Cerebellar nuclear complex (tissue), 1 donor: Measurements from ENCODE around the gene RASAL2.

ENCODE experiments used
- DNase-seq, 2 experiments: peaks; one replicate each; lab custom pipeline; 2025; lab: John Stamatoyannopoulos, UW

The RASAL2 gene

DNA sequence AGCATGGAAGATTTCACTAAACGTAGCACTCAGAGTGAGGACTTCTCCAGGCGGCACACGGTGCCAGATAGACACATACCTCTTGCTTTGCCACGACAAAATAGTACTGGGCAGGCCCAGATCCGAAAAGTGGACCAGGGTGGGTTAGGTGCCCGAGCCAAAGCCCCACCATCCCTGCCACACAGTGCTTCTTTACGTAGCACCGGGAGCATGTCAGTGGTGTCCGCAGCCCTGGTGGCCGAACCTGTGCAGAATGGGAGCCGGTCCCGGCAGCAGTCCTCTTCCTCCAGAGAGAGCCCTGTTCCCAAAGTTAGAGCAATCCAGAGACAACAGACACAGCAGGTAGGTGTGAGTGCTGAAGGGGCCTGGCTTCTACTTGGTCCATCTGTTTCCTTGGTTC is 364.3 kb downstream of the RASAL2 start:
- no peak for DNase-seq

DNA sequence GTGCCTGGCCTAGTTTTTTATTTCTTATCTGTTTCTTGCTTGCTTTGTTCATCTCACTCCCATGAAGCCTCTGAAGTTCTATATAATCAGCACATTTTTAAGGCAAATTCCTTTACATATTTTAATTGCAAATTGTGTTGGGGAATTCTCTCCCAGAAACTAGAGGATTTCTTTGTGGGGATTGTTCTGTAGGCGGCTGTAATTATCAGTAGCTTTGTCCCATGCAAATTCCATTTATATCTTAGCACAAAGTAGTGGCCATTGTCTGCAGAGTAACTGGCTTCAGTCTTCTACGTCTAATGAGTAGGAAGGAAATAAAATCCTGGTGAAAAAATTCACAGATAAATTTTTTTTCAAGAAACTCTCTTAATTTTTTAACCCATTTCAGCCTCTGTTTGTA is 367.2 kb downstream of the RASAL2 start:
- no peak for DNase-seq

DNA sequence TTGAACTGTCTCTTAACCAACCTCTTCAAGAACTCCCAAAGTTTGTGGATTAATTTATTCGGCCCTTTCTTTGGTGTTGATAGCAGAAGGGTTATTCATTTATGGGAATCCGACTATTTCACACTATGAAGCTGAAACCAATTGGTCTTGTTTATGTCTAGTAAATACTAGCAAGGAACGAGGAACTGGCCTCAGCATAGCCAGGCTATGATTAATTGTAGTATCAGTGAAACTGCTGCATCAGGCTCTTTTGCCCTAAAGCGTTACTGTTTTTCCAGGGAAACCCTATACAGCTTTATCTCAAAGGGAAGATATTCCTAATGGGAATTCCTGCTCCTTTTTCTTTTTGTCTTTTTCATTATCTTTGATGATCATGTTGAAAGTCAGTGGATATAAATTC is 367.8 kb downstream of the RASAL2 start:
- DNase-seq, result no peak

DNA sequence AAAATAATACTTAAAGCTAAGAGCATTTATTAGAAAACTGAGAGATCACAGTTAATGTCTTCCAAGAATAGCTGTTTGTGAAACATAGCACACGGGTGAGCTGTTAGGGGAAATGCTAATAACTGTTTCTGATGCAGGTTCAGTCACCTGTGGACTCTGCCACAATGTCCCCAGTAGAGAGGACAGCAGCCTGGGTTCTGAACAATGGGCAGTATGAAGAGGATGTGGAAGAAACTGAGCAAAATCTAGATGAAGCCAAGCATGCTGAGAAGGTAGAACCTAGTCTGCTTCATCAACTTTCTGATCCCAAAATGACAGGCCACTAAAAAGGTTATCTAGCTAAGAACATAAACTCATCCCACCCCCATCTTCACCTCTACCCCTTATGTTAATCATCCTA is 370.2 kb downstream of the RASAL2 start:
- DNase-seq, result no peak

DNA sequence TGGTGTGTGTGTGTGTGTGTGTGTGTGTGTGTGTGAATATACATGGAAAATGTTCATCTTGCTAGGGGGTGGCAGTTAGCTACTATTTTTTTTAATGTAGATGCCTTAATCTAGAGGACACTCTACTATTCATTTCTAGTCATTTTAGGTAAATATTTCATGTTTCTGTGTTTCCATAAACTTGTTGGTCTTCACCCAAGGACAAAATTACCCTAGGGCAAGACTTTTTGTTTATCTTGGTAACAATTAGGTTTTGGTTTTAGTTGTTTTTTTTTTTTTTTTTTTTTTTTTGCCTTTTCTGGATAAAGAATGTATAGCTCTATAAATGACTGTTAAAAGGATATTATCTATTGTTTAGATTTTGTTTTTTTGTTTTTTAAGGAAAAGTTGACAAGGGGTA is 370.7 kb downstream of the RASAL2 start:
- DNase-seq, result no peak

DNA sequence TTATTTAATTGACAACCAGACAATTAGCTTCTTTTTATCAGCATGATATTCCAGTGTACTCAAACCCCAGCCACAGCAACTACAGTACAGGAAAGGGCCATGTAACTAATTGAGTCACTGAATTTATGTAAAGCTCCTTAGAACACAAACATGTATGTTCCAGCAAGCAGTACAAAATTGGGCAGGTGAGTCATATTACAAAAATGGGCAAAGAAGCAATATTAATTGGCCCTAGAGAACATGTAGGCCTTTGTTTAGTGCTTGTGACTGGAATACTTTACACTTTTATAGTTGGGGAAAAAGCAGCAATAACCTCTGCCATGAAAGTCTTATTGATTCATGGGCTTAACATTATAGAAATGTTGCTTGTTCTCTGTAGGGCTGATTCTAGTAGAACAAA is 371.1 kb downstream of the RASAL2 start:
- DNase-seq, result no peak

DNA sequence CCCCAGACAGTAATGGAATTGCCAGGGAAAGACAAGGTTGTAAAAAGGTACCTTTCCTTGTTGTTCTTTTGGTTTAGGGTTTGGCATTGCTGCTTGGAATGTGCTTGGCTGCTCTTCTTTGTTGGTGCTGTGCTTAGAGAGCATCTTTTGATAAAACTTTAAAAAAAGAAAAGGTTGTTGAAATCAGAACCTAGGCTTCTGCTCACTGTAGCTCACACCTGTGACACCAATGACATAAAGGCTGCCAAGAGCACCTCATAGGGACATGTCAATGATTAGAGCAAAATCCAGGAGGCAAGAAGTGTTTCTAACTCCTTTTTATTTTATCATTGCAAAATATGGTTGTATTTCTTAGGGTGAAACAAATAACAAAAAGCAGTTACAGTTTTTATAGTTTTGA is 373.9 kb downstream of the RASAL2 start:
- no peak for DNase-seq

DNA sequence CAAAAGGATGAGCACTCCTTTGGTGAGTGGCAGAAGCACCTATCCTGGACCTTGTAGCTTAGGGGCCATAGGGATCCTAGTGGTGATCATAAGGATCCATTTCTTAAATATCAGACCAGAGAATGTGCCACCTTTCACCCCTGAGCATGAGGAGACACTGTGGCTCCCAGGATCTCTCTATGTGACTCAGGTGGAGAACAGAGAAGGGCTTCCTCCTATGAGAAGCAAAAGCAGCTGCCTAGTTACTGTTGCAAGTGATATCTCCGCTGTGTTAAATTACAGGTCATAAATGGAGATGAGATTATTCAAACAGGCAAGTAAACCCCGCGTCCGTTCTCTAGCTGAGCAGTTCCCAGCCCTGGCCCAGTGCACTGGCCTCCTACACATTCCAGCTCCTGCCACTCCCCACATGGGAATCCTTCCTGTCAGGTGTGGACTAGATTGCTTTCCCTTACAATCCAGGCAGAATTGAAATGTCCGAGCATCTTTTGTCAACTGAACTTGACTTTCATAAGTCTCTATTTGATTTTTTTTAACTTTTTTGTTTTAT is 376.6 kb downstream of the RASAL2 start:
- no peak for DNase-seq

DNA sequence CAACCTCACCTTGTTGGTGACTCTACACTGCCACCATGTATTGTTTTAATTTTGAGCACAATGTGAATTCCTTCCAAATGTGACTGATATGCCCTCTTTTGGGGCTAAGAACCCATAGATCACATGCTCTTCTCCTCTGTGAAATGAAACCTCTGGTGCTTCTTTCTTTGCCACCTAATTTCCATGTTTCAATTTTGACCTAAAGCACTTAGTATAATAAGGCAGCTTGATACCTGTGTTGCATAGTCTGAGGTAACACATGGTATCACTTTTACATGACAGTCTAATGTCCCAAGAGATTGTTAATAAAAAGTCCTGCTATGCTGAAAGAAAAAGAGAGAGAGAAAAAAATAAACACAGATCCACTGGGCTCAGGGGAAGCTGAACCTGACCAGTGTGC is 378.6 kb downstream of the RASAL2 start:
- DNase-seq, result no peak

DNA sequence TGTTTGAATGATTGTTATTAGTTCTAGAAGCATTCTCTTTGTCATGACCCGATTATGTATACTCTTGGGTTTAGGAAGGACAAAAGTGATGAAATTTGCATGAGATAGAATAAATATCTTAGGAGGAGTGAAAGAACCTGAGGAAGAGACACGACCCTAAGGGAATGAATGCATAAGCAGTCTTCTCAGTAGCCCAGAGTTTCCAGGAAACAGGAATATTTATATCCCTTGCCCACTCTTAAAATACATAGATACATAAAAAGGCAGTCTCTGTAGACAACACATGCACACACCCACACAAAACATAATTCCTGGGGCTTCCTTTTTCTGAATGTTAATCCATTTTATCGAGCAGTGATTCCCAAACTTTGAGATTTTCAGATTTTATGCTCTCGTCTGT is 383.5 kb downstream of the RASAL2 start:
- DNase-seq, result no peak

DNA sequence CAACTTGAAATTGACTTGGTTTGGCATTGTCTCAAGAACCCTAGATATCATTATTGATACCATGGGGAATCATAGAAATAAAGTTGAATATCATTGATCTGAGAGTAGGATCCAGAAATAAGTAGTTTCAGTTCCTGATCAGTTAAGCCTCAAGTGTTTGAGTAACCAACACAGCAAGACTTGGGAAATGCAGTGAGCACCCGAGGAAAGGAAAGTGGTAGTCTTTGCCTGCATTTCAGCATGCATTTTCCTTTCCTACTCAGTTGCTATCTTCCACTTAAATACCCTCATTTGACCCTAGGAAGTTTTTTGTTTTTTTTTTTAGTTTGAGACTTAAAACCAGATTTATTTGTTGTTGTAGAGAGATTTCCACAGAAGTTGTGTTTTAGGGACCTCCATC is 383.9 kb downstream of the RASAL2 start:
- no peak for DNase-seq

DNA sequence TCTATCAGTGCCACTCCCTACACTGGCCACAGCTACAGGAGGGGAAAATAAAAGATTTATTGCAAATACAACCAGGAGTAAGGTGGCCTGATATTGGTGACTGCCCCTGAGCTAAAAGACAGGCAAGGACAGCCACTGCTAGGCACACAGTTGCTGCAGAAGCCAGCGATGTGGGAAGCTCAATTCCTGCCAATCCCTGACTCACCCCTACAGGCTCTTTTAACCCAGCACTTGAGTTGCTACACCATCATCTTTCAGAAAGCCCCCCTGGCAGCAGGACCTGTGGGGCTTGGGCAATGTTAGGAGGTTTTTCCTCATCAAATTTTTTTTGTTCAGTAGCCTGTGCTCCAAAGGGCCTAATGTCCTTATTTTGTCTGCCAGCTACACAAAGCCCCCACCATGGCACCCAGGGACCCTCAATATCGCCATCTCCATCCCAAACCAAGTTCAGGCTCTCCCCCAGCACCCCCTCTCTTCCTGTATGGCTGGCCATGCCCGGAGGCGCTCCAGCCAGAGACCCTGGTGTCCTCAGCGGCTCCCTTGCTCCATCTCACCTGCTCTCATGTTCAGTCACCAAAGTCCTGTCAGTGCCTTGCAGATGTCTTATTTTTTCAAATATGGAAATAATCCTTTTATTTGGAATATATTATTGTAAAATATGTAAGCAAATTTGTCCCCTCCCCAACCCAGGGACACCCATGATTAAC is 389.5 kb downstream of the RASAL2 start:
- no peak for DNase-seq

DNA sequence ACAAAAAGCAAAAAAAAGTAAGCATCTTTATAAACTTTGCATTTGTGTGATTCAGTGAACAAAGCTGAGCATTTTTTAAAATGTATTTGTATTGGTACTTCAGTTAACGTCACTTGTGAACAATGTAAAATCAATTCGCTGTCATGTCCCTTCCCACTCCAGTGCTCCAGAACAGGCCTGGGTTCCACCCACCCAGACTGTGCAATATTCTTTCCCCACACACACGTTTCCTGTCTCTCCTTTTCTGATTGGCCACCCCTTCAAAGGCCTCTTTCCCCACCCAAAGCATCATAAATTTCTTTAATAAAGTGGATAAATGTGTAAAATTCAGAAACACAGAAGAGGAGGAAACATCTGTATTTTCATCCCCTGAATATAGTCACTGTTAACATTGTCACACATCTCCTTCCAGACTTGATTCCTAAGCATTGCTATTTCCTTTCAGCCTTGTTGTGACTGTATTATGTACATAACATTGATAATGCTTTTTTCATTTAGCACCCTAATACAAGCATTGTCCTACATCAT is 390.9 kb downstream of the RASAL2 start:
- no peak for DNase-seq

DNA sequence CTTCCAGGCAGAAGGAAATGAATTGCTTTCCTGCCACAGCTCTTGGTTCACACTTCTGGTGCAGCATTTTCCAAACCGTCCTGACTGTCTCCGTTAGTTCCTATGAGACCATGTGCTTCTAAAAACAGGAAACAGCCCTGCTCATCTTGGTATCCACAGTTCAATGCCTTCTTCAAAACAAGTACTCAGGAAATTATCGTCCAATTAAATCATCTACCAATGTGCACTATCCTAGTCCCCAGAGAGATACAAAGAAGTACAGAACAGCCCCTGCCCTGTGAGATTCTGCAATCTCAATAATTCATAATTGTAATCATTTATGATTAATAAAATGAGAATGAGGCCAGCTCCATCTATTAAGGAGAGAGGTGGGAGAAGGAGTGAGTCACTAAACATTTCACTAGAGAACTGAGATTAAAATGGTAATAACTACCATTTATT is 391.7 kb downstream of the RASAL2 start:
- no peak for DNase-seq

DNA sequence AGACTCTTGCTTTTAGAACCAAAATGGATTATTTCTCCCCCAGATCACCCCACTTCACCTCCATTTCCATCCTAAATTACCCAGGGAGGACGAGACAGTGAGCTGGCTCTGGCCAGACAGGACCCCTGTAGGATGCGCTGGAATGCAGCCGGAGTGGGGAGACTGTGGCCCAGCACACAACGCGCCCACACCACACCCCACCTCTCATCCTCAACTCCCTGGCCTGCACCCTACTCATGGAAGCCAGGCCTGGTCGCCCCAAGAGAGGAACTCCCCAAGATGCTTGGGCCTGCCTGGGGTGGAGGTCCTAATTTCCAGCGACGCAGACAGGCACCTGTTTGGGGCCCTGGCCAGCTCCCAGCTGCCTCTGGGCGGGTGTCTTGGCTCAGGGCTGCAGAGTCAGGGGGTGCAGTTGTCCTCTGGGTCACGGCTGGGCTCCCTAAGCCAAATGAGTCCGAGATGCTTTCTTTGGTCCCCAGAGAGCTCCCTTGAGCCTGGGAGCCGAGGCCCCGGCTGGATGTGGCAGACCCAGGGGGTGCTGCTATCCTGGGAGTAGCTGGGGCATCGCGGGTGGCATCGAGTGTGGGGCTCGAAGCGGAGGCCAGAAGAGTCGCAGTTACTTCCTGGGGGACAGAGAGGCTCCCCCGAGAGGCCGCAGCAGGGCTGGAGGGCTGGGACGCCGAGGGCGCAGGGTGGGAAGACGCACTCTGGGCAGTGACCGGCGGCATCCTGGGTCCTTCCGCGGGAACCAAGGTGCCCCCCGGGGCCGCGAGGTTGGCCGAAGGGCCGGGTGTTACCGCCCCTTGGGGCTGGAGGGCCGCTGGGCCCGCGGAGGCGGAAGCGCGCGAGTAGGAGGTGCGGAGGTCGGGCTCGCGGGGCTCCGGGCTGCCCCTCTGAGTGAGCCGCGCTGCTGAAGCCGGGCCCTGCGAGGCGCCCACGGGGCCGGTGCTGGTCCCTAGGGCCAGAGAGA is 392.5 kb downstream of the RASAL2 start:
- DNase-seq, result no peak

DNA sequence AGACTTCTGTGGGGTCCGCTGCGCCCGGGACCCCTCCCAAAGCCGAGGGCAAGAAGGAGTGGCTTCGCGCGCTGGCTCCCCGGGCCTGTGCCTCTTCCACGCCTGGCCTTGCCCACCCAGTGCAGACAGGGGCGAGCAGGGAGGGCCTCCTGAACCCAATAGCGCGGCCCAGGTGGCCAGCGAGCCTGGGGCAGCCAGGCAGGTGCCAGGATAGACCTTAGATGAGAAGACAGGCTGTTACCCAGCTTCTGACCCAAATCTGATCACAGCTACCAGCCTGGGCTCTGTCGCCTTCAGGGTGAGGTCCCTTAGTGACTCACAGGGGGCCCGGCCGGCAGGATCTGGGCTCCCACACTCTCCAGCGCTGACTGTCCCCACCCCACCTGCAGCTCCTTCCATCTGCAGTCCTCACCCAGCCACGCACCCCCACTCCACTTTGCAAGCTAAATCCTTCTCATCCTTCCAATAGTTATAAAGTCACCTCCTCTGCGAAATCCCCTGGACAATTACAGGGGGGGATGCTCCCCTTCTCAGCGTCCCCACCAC is 393.2 kb downstream of the RASAL2 start:
- DNase-seq, result no peak

DNA sequence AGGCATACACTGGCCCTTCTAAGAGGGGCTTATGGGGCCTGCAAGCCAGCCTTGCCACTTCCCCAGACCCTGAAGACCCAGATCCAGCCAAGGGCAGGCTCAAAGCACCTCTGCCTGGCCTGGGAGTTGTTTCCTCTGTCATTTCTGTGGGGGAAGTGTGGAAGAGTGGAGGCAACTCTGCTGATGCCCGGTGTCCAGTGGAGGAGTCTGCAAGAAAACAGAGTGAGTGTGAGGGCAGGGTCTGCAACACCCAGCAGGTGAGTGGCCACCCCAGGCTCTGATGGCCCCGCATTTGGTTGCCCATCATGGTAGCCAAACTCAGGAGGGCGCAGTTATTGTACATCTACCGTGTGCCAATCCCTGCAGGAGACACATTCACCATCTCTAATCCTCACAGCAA is 394.5 kb downstream of the RASAL2 start:
- DNase-seq, result no peak

DNA sequence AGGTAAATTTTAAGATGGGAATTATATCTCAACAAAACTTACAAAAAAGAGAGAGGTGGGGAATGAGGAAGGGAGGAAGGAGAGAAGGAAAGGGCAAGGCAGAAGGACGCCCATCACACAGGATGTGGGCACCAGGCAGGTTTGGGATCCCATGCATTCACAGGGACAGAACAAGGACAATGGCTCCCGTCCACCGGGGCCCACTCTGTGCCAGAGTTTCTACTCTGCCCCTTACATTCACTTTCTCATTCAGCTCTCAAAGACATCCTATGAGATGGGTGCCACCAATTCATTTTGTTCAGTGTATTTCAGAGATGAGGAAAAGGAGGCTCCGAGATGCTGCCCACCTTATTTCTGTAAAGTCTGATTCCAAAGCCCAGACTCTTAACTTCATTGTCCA is 395.5 kb downstream of the RASAL2 start:
- DNase-seq, result no peak

DNA sequence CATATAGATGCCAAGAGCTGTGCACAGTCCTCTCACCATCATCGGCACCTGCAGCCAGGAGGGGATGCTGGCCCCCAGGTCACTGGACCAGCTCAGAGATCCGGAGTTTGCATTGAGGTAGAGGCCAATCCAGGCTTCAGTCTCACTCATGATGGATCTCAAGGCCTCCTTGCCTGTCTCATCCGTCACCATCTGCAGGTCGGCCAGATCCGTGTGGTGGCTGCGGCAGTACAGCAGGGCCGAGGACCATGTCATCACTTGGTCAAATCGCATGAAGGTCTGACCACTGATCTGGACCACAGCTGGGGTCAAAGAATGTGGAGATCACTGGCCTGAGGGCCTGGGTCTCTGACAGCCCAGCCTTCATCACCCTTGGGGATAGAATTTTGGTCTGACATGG is 396.2 kb downstream of the RASAL2 start:
- DNase-seq, result no peak

DNA sequence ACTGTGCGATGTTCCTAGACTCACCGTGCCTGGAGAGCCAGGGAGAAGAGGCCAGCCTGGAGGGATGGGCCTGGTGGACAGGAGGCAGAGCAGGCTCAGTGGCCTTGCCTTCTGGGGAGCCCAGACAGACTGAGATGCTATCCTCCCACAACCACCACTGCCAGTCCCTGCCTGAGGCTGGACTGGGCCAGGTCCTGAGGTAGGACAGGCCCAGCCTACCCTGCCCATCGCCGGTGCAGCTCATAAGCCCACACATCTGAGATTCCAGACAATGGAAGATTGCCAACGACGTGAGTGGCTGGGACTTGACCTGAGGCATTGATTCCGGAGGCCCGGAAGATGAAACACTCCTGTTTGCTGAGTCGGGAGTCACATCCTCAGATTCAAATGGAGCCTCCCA is 397.1 kb downstream of the RASAL2 start:
- DNase-seq, result no peak

DNA sequence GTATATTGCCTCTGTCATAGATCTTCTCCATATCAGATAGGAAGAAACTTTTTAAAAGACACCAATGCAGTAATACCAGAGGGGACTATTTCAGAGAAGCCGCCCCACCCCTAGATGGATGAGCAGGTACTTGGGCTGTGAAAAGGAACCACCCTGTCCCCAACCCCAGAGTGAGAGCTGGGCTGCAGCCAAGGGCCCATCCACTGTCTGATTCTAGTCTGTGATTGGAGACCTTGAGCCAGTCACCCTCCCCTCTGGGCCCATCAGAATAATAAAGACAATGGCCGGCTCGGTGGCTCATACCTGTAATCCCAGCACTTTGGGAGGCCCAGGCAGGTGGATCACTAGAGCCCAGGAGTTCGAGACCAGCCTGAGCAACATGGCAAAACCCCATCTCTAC is 397.8 kb downstream of the RASAL2 start:
- DNase-seq, result no peak

DNA sequence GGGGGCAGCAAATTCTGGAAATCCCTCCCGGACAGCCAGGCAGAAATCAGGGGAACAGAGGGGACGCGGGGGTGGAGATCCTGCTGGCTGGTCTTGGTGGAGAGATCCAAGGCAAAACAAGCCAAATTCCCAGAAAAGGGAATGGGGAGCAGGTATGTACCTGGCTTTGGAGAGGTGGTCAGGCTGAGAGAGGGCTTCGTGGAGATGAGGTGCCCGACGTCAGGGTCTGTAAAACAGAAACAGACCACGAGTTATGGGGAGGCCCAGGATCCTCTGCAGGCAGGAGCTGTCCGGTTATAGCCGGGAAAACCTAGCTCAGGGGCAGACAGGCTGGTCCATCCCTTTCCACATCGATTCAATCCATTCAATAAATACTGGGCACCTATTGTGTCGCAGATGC is 398.4 kb downstream of the RASAL2 start:
- no peak for DNase-seq
